HG02885 (cell line): ENCODE measurements around the gene SIPA1L3.
A peak's percentile ranks its signal among the peaks of the same experiment; 100 is the strongest.

Experiments used
- ATAC-seq: cut with Tn5 transposase; IDR thresholded peaks from one replicate; pipeline ENCODE4 v1.9.1; 2021; ENCODE audit warnings: mild to moderate bottlenecking; ENCODE audit not compliant: unreplicated experiment, poor library complexity

SIPA1L3 gene

GRCh38 chr19:38033658-38034491, 126.9 kb downstream of the SIPA1L3 start:
- peak; percentile 72 for ATAC-seq

- ATAC-seq: no peak
These were observed 127.5 kb downstream of the SIPA1L3 start for GRCh38 chr19:38034492-38034860.

DNA sequence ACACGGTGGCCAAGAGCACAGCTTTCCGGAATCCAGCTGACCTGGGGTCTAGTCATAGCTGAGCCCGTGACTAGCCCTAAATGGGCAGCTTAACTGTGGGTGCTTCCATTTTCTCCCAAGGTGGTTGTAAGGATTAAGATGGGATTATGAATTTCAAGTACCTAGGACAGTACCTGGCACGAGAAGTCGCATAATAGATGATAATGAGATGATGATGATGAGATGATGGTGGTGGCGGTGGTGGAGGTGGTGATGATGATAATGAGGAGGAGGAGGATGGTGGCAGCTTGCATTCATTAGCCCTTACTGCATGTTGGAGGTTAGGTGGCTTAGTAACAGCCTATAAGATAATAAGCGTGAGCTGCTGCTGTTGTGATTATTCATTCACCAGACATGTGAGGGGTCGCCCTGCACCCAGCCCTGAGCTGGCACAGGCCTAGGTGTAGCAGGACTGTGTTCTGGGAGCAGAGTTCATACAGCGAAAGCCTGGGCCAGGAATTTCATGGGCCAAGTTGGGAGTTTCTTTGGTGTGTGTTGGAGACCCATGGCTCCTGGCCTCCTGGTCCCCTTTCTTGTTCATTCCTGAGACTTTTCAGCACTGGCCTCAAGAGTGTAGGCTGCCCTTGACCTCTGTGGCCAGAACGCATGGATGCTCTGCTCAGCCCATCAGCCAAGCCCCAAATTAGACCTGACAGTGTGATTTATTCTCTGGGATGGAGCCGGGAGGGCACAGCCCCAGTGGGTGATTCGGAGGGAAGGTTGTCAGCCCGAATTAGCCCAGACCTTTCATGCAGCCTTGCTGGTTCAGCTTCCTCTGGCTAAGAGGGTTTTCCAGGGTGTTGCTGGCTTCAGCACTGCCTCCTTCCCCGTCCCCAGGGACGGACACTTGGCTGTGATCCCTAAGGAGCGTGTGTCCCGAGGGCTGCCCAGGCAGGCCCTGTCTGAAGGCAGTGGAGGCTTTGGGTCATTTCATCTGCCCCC, 128.8 kb downstream of the SIPA1L3 start:
- no peak for ATAC-seq

DNA sequence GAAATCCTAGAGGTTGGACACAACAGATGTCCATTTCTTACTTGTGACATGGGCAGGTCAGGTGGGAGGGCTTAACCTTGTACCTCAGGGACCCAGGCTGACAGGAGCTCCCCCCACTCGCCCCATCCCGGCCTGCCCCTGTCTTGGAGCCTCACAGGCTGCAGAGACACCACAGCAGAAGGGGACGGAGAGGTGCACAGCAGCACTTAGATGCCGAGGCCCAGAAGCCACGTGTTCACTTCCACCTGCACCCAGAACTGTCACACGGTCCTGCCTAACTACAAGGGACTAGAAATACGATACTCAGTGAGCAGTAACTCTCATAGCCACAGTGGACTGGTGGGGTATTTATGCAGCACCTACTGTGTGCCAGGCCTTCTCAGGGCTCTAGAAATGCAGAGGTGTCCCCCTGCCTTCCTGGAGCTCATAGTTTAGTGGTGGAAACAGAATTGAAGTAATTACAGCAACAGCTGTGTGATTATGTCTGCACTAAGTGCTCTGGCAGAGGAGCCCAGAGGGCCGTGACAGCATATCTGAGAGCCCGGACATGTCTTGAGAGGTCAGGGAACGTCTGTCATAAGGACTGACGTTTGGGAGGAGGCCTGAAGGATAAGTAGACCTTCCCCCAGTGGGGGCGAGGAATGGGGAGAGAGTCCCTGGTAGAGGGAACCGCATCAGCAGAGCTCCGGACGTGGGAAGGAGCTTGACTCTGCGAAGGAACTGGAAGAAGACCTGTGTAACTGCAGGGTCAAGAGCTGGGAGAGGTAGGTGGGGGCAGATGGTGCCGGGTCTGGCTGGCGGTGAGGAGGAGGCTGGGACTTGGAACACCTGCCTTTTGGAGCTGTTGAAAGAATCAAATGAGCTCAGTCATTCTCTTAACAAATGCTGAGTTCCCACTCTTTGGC, 130.0 kb downstream of the SIPA1L3 start:
- no peak for ATAC-seq

DNA sequence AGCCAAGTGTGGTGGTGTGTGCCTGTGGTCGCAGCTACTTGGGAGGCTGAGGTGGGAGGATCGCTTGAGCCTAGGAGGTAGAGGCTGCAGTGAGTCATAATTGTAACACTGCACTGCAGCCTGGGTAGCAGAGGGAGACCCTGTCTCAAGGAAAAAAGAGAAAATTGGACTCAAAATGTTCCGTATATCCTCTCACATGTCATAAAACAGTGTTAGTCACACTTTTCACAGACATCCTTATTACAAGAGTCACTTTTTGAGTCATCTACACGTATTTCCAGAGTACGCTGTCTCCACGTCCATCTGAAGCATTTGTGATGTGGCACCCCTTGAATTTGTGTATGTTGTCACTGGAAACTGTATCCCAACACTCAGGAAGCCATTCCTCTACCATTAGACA, 133.0 kb downstream of the SIPA1L3 start:
- no peak for ATAC-seq

DNA sequence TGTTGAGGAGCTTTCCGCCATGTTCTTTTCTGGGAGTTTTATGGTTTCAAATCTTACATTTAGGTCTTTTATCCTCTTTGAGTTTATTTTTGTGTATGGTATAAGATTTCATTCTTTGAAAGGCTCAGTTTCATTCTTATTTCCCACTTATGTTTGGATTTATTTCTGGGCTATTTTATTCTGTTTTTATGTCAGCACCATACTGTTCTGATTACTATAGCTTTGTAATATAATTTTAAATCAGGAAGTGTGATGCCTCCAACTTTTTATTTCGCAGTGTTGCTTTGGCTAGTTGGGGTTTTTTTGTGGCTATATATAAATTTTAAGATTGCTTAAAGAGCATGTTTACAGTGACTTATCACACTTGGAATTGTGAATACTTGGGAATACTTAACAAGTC, 135.1 kb downstream of the SIPA1L3 start:
- no peak for ATAC-seq

DNA sequence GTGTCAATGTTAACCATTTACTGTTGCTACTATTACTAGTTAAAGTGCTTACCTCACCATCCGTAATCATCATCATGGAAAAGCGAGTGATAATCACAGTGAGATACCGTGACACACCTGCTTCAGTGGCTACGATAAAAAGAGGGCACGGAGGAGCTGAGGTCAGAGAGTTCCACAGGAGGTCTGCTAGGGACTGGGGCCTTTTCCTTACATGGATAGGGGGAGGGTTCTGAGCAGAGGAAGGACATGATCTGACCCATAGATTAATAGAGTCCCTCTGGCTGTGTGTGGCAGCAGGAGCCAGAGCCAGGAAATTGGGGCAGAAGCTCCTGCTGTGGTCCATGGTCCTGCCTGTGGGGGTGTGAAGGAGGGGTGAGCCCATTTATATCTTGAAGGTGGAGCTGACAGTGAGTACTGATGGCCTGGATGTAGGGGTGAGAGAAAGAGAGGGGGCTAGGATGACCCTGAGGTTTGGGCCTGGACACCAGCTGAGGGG, 136.7 kb downstream of the SIPA1L3 start:
- no peak for ATAC-seq

DNA sequence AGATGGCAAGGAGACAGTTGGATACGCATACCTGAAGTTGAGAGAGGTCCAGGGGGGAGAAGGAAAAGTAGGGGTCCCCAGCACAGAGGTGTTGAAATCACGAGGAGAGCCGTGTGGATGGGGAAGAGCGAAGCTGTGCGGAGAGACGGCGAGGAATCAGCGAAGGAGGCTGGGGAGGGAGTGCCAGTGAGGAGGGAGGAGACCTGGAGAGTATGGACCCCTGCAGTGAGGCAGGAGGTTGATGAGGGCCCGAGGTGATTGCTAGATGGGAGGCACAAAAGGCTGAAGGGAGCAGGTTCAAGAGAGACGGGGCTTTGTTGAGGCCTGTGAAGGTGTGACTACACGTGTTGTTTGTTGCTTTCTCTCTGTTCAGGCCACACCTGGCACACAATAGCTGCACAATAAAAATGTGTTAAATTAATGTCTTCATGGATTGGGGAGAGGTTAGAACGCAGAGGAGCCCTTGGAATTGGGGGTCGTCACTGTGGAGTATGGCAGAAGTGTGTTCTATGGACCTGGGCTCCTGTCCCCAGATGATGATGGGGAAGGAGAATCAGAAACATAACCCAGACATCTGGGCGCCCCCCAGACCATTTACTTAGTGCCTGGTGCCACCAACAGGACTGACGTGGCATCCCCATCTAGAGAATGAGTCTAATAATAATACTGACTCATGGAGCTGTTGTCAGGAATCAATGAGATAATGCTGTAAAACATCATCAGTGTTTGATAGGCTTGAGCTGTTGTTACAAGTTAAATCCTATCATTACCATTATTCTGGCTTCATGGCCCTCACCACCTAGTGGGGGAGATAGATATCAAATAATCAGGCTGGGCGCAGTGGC, 137.5 kb downstream of the SIPA1L3 start:
- ATAC-seq: no peak

DNA sequence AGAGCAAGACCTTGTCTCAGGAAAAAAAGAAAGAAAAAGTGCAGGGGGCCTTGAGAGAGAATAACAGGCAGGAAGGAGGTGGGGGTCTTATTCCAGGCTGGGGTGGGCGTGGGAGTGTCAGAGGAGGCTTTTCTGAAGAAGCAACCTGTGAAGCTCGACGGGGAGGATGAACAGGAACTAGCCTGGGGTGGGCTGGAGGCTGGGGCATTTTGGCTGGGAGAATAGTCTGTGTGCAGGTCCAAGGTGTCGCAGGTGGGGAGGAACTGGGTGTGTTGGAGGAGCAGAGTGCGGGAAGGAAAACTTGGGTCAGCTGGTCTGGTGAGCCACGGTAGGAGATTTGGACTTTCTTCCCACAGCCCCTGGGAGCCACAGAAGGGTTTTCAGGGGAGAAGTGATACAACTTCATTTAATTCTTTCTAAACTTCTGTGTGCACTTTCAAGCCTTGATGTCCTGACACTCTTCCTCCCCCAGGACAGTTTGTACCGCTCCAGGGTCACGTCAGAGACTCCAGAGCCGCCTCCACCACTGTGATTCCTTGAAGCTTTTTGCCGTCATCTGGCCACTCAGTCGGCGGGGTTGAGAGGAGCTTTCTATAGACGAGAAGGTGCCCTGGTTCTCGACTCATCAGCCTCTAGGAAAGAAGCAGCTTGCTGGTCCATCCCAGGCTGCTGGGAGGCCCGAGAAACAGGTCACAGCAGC, 138.7 kb downstream of the SIPA1L3 start:
- ATAC-seq: no peak

DNA sequence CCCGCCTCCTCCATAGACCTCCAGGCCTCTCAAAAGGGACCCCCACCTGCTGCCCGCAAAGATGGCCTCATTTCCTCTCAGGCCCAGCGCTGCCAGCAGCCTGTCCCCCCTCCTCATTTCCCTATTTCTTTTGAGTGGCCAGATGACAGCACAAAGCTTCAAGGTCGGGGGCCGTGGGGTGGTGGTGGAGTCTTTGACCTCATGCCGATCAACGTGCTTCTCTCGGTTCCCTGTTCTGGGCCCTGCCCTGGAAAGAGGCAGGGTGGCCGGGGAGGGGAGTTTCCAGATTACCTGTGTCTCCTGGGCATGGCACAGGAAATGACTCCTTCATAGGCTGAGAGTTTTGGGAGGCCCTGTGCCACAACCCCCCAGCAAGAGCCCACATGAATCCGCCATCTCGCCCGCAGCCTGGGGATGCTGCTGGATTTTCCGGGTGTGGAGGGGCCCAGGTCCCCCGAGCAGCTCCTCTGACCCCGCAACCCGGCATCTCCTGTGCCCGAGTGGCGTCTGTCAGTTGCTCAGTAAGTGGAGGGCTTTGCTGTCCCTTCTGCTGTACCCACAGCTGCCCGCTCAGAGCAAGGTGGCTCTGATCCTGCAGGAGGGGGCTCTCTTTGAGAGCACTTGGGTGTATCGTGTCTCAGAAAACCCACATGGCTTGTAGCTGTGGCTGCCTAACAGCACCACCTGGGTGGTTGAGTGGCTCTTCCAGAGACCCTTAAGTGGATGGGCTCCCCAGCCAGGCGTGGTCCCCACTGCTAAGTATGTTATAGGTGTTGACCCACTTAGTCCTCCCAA, 139.4 kb downstream of the SIPA1L3 start:
- no peak for ATAC-seq

DNA sequence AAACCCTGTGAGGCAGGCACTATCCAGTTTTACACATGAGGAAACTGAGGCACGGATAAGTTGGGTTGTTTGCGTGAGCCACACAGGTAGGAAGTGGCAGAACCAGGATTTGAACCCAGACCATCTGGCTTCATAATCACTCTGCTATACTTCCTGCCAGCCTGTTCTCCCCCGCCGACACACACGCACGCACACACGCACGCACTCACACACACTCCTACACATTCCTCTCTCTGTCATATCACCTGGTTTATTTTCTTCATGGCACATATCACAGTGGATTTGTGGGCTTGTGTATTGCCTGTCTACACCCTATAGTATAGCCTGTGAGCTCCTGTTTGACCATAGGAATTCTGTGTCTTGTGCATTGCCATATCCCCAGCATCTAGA, 140.0 kb downstream of the SIPA1L3 start:
- no peak for ATAC-seq

DNA sequence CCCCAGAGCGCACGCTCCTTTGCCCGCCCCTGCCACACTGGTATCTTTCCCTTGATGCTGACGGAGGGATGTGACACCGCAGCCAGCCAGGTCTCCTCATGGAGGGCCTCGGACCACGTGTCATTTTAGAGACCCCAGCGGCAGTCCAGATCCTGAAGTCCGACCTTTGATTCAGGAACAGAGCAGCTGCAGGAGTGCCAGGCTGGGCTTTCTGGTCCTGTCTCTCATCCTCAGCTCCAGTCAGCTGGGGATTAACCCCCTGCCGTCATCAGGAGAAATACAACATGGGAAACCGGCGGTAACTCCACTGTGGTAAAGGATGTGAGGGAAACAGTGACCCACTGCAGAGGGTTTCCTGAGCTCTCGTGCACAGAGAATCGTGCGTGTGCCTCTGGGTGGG, 140.6 kb downstream of the SIPA1L3 start:
- no peak for ATAC-seq

DNA sequence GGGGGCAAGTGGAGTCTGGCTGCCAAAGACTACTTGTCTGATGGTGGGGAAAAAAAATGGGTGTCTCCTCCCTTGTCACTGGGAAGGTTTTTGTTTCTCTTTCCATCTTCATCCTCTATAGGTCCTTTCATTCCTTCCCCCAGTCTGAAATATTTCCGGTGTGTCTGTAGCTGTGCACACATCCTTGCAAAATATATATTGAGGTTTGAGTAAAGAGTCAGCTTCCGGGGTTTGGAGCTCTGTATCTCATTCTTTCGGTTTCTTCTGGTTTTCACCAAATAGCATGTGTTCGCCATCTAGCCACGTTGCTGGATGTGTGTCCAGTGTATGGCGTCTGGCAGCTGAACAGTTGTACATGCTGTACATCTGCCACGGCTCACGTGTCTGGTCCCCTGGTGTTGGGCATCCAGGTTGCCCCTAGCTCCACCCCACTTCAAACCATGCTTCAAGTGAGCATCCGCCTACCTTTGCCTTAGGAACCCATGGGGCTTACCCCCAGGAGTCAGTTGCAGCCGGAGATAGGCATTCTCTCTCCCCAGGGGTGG, 142.2 kb downstream of the SIPA1L3 start:
- peak; percentile 58 for ATAC-seq

DNA sequence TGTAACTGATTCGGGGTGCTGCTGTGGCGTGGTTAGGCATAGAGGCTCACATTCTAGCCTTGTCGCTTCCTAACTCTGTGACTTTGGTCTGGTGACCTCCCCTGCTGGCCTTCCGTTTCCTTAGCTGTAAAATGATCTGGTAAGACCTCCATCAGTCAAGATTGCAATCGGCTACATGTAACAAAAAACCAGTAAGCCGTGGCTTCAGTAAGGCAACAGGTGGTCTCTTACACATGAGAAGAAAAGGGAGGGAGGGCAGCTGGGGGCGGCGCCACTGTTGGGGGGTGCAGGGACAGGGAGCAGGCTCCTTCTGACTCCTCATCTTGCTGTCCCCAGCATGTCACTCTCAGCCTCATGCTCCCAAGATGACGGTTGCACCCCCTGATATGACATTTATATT, 148.0 kb downstream of the SIPA1L3 start:
- no peak for ATAC-seq

DNA sequence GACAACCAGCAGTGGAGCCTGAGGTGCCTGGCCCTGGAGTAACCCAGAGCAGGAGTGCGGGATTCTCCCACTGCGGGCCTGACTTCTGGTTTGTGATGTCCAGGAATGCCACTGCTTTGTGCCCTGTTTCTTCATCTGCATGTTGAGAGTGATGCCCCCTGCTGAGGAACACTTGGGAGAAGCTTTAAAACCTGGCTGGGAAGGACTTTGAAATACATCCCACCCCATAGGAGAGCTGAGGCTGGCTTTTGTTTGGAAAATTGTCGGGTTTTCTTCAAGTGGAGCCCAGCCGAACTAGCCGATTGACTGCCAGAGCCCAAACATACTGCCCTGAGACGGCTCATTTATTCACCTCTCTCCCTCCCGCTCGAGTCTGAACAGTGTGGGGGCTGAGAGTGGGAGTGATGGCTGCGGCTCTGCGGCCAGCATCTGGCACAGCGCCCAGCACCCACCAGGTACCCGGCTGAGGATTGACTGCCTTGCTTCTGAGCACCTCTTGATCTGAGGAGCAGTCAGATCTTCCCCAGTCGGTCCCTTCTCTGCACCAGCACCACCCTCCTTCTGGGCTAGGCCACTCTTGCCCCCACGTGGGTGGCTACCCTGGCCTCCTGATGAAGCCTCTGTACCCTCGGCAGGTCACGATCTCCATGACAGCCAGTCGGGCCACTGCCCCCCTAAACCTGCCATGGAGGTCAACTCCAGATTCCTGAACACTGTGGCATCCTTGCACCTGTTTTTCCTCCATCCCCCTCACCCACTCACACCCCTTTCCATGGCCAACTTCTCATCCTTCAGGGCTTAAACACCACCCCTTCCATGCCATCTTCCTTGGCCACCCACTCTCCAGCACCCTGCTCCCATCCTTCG, 148.9 kb downstream of the SIPA1L3 start:
- no peak for ATAC-seq

DNA sequence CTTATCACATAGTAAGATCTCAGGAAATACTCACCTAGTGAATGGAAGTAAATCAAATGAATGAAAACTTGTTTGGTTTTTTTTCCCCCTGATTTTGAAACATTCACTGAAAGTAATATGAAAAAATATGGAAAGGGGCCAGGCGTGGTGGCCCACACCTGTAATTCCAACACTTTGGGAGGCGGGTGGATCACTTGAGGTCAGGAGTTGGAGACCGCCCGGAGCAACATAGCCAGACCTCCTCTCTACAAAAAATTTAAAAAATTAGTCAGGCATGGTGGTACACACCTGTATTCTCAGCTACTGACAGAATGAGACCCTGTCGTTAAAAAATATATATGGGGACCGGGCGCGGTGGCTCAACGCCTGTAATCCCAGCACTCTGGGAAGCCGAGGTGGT, 149.6 kb downstream of the SIPA1L3 start:
- ATAC-seq: no peak
